MCF 10A (cell line): ENCODE measurements around the gene SMC1A. TPM values are rescaled to one million over a fixed set of nuclear protein-coding genes. Genes with fewer than 3 reads are reported as not detected.

Experiments used
- BruUV-seq: library from RNA; stranded (reverse); fragments of 400-500 nt; replicated peaks from 2 replicates; lab custom pipeline; 2021; lab: Mats Ljungman, UMichigan
- CTCF ChIA-PET: fragments of 300-600 bp; sonication (Branson Sonifier 250); formaldehyde crosslinking; extraction: SDS; loops from one replicate; lab custom pipeline; 2021; ENCODE audit warnings: antibody characterized with exemption, inconsistent platforms; lab: Yijun Ruan, JAX
- POLR2A ChIA-PET: fragments of 300-600, 350-650 bp; sonication (Branson Sonifier 250); formaldehyde crosslinking; extraction: SDS; loops from one replicate; lab custom pipeline; 2020; ENCODE audit warnings: antibody characterized with exemption, inconsistent platforms; lab: Yijun Ruan, JAX
- DNase-seq: peaks from one replicate; pipeline ENCODE4 v3.0.0-alpha.2; 2018; ENCODE audit not compliant: unreplicated experiment
- H3K27ac Mint-ChIP-seq: one replicate; pipeline ENCODE4 v1.8.0; 2022; ENCODE audit warnings: mild to moderate bottlenecking, low read depth, mixed read lengths; ENCODE audit not compliant: unreplicated experiment
- H3K27me3 Mint-ChIP-seq: one replicate; pipeline ENCODE4 v1.8.0; 2022; ENCODE audit warnings: mixed read lengths; ENCODE audit not compliant: insufficient read depth, unreplicated experiment
- H3K36me3 Mint-ChIP-seq: one replicate; pipeline ENCODE4 v1.8.0; 2022; ENCODE audit warnings: mild to moderate bottlenecking, moderate library complexity, mixed read lengths; ENCODE audit not compliant: insufficient read depth, unreplicated experiment
- H3K4me1 Mint-ChIP-seq: one replicate; pipeline ENCODE4 v1.8.0; 2022; ENCODE audit warnings: mixed read lengths; ENCODE audit not compliant: insufficient read depth, unreplicated experiment
- H3K4me3 Mint-ChIP-seq: one replicate; pipeline ENCODE4 v1.8.0; 2022; ENCODE audit warnings: mild to moderate bottlenecking, moderate library complexity, mixed read lengths; ENCODE audit not compliant: unreplicated experiment
- H3K9me3 Mint-ChIP-seq: one replicate; pipeline ENCODE4 v1.8.0; 2022; ENCODE audit warnings: mixed read lengths; ENCODE audit not compliant: unreplicated experiment
- intact Hi-C: fragments of 100-400 bp; cut with micrococcal nuclease; formaldehyde crosslinking; loops from 2 replicates; pipeline ENCODE4 v1.14.1; 2022
- total RNA-seq: library from RNA; stranded (reverse); gene quantifications from 2 replicates; pipeline ENCODE4 v1.2.3, GENCODE V29; 2022
- TF ChIP-seq, protein P1 (sequence below): fragments of 200-600 bp; IDR thresholded peaks from one replicate; pipeline ENCODE4 v1.8.0; 2022; ENCODE audit warnings: antibody characterized with exemption, mild to moderate bottlenecking; ENCODE audit not compliant: unreplicated experiment

SMC1A gene
- total RNA-seq, 1 experiment from 2014 or later: 89.6 TPM

DNA sequence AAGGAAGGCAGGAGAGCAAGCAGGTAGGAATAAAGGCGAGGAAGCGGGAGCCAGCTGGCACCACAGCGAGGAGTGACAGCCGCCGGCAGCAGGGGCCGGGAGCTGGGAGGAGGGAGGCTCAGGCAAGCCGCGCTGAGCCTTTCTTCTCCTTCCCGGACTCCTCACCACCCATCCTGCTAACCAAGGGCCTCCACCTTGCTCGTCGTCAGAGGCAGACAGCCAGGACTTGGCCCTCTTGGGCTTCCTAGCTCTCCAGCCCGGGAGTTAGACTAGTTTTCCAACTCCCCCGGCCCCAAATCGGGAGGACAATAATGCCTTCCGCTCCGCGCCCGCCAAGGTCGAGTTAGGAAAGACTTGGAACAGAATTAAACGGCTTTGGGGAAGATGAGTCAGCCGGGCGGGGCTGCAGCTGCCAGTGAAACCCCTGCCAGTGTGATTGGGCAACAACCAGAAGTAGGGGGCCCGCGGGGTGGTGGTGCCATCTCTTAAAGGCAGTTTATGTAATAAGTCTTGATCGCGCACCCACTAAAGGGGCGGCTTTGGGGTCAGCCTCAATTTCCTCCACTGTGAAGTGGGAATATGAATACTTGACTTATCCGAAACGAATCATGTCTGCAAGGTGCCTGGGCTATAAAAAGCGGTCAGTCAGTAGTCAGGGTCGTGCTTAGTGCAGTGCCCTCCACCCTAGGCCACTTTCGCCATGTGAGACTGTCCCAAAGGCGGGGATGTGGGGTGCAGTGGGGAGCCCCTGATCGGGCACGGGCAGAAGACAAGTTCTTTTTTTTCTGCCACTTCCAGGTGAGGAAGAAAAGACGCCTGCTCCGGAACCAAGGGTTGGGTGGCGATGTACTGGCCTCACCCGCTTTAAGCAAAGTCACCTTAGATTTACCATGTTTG lies 18.4 kb upstream of the SMC1A start:
- CTCF ChIA-PET: interaction anchor here (0.6 to 1.8 kb wide), 4 partner anchors 25 to 369 kb away, joined by 3 to 8 read pairs (median 4); no protein-coding TSS in a partner anchor
- POLR2A ChIA-PET: interaction anchor here (0.6 to 3.4 kb wide), 9 partner anchors 19 to 246 kb away, joined by 3 to 15 read pairs (median 4); partner anchors contain the start of genes HUWE1, RIBC1 and SMC1A
- DNase-seq: peak; percentile 91
- no peaks in the 10 kb centered on the region for H3K9me3 Mint-ChIP-seq
- H3K4me3 Mint-ChIP-seq: peak overlapping the region; percentile 61
- no peaks in the 10 kb centered on the region for H3K36me3 Mint-ChIP-seq
- no TSS peak for BruUV-seq
- H3K27me3 Mint-ChIP-seq: peaks cover 26% of the 10 kb centered on the region
- H3K4me1 Mint-ChIP-seq: peaks cover 14% of the 10 kb centered on the region
- peak overlapping the region; percentile 21 for H3K27ac Mint-ChIP-seq
- TF ChIP-seq, protein P1, sequence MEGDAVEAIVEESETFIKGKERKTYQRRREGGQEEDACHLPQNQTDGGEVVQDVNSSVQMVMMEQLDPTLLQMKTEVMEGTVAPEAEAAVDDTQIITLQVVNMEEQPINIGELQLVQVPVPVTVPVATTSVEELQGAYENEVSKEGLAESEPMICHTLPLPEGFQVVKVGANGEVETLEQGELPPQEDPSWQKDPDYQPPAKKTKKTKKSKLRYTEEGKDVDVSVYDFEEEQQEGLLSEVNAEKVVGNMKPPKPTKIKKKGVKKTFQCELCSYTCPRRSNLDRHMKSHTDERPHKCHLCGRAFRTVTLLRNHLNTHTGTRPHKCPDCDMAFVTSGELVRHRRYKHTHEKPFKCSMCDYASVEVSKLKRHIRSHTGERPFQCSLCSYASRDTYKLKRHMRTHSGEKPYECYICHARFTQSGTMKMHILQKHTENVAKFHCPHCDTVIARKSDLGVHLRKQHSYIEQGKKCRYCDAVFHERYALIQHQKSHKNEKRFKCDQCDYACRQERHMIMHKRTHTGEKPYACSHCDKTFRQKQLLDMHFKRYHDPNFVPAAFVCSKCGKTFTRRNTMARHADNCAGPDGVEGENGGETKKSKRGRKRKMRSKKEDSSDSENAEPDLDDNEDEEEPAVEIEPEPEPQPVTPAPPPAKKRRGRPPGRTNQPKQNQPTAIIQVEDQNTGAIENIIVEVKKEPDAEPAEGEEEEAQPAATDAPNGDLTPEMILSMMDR: no peak
- intact Hi-C loops: no loop called here

DNA sequence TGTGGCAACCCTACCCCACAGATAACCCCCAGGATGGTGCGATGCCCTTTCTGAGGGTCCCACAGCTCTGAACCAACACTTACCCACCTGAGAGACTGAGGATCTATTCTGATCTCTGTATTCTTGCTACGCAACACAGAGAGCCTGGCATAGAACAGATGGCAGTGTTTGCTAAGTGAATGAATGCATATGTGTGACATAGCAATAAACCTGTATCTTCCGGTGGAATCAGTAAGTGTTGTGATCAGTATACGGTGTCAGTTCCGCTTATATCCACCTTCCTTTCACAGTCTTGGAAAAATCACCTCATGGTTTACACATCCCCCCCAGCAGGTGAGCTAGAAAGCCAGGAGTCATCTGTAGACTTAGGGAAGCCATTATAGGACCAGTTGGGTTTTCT lies 17.6 kb upstream of the SMC1A start:
- peaks cover 33% of the 10 kb centered on the region for H3K27me3 Mint-ChIP-seq
- H3K4me1 Mint-ChIP-seq: peaks cover 13% of the 10 kb centered on the region
- H3K9me3 Mint-ChIP-seq: no peaks in the 10 kb centered on the region
- TF ChIP-seq, protein P1: no peak
- BruUV-seq: no TSS peak
- H3K27ac Mint-ChIP-seq: peak overlapping the region; percentile 21
- ChIA-PET POLR2A (interaction anchor here (0.6 to 3.4 kb wide), 7 partner anchors 18 to 246 kb away, joined by 3 to 15 read pairs (median 4); partner anchors contain the start of genes HUWE1, RIBC1 and SMC1A), CTCF (interaction anchor here (0.6 to 1.8 kb wide), 4 partner anchors 25 to 127 kb away, joined by 3 to 8 read pairs (median 3); no protein-coding TSS in a partner anchor)
- DNase-seq: no peak
- H3K36me3 Mint-ChIP-seq: no peaks in the 10 kb centered on the region
- peak overlapping the region; percentile 61 for H3K4me3 Mint-ChIP-seq
- intact Hi-C loops: no loop called here

DNA sequence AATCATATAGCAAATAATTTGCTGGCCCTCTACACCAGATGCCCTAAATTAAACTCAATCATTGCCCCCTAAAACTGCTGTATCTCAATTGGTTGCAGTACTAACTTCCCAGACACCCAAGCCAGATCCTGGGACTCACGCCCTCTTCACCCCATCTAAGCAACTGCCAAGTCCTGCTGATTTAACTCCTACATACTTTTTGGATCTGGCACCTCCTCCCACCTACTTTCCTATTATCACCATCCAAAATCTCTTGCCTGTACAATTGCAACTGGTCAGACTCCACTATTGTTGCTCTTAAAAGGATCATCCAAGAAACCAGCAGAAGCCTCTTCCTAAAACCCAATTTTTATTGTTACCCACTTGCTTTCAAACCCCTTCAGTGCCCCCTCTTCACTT lies 16.4 kb upstream of the SMC1A start:
- intact Hi-C loops: loop anchor here (5.0 kb wide), 1 partner anchor 192 kb away; no protein-coding TSS in a partner anchor
- POLR2A ChIA-PET: interaction anchor here (0.6 kb wide), 1 partner anchor 55 kb away, joined by 3 read pairs; no protein-coding TSS in a partner anchor
- DNase-seq: no peak
- peaks cover 44% of the 10 kb centered on the region for H3K27me3 Mint-ChIP-seq
- CTCF ChIA-PET: interaction anchor here (4.8 to 4.9 kb wide), 2 partner anchors 43 to 120 kb away, joined by 27 to 49 read pairs; no protein-coding TSS in a partner anchor
- no peak overlapping the region for H3K27ac Mint-ChIP-seq
- no peaks in the 10 kb centered on the region for H3K9me3 Mint-ChIP-seq
- H3K4me3 Mint-ChIP-seq: no peak overlapping the region
- H3K4me1 Mint-ChIP-seq: peaks cover 18% of the 10 kb centered on the region
- H3K36me3 Mint-ChIP-seq: no peaks in the 10 kb centered on the region
- BruUV-seq: no TSS peak
- TF ChIP-seq, protein P1: no peak
